RWPE1 (cell line): ENCODE results near the gene SGSM1.

Experiments
- CTCF ChIA-PET: fragments of 350-600 bp; sonication (Branson Sonifier 250); formaldehyde crosslinking; extraction: SDS; loops from one replicate; lab custom pipeline; 2021; lab: Yijun Ruan, JAX
- POLR2A ChIA-PET: fragments of 400-600 bp; formaldehyde crosslinking; extraction: SDS; loops from one replicate; lab custom pipeline; 2020; ENCODE audit warnings: antibody characterized with exemption; ENCODE audit not compliant: low non-redundant PET; lab: Yijun Ruan, JAX
- DNase-seq: peaks from one replicate; pipeline ENCODE4 v3.0.0; 2012; ENCODE audit warnings: low spot score
- H3K27ac ChIP-seq: fragments of 450-650 bp; 2 replicates; pipeline ENCODE4 v1.5.1; 2017
- TF ChIP-seq, protein P1 (sequence below): fragments of 450-650 bp; conservative IDR thresholded peaks from 2 replicates; pipeline ENCODE4 v1.5.1; 2017; ENCODE audit warnings: low read depth, mild to moderate bottlenecking

The SGSM1 gene

DNA sequence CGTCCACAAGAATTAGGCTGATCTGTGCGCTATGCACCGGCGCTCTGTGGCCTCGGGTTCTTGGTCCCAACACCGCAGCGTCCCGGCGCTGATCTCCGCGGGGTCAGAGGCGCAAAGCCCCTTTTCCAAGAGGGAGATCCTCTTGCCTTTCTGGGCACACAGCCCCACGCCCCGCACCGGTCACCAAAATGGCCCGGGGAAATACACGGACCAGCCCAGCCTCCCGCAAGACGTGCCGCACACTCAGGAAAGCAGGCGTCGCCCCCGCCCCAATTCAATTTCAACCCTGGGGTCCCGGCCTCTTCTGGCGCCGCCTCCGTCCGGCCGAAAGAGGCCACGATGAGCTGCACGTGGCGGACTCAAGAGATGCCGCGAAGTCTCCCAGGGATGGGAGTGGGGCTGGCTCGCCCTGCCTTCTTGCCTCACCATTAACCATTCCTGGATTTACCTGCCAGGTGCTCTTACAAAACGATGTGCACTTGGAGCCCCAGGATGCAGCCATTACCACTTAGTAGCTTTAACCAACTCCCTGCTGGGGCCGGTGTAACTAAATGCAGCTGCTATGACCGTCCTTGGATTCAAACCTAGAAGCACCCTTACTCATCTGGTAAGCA lies 42.0 kb upstream of the SGSM1 start:
- TF ChIP-seq, protein P1, sequence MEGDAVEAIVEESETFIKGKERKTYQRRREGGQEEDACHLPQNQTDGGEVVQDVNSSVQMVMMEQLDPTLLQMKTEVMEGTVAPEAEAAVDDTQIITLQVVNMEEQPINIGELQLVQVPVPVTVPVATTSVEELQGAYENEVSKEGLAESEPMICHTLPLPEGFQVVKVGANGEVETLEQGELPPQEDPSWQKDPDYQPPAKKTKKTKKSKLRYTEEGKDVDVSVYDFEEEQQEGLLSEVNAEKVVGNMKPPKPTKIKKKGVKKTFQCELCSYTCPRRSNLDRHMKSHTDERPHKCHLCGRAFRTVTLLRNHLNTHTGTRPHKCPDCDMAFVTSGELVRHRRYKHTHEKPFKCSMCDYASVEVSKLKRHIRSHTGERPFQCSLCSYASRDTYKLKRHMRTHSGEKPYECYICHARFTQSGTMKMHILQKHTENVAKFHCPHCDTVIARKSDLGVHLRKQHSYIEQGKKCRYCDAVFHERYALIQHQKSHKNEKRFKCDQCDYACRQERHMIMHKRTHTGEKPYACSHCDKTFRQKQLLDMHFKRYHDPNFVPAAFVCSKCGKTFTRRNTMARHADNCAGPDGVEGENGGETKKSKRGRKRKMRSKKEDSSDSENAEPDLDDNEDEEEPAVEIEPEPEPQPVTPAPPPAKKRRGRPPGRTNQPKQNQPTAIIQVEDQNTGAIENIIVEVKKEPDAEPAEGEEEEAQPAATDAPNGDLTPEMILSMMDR, result no peak
- ChIA-PET CTCF (interaction anchor here (0.6 to 0.8 kb wide), 2 partner anchors 40 to 47 kb away, joined by 3 read pairs; no protein-coding TSS in a partner anchor), POLR2A (no interaction called here)
- no peak for DNase-seq
- no peak overlapping the region for H3K27ac ChIP-seq

DNA sequence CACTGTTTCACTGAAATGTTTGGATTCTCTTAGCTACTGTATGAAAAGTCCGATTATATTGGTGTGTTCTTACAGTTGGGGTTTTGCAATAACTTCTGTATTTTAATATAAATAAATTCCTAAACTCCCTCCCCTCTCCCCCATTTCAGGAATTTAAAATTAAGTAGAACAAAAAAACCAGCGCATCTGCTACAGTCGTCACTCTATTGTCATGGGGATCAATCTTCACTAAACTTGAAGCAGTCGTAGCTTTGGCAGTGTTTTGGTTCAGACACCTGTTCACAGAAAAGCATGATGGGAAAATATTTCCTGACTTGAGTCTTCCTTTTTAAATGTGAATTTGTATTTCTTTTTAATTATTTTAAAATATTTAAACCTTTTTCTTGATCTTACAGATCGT lies 40.8 kb upstream of the SGSM1 start:
- H3K27ac ChIP-seq, result no peak overlapping the region
- DNase-seq, result no peak
- CTCF ChIA-PET, result no interaction called here
- POLR2A ChIA-PET, result no interaction called here
- TF ChIP-seq, protein P1, result no peak

DNA sequence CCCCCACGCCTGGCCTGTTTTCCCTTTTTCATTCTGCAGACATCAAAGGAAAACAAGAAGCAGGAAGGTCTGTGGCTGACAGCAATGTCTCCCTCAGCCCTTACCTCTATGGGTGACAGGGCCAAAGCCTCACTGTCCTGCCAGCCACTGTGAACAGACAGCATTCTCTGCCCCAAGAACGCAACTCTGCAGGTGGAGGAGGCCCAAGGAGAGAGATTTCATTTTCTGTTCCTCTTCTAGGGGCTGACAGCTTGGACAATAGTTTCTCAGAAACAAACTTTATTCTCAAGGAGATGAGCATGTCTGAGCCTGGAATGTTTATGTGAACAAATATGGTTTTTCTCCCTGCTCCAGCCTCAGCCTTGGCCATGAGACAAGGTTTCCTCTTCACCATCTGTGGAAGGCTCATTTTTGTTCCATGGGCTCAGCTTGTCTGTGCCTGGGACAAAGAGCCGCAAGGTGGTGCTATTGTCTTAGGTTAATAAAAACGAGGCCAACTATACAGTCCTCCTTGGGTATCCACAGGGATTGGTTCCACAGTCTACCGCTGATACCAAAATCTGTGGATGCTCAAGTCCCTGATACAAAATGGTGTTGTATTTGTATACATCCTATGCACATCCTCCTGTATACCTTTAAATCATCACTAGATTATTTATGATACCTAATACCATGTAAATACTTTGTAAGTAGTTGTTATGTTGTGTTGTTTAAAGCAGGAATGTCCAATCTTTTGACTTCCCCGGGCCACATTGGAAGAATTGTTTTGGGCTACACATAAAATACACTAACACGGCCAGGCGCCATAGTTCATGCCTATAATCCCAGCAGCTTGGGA lies 37.3 kb upstream of the SGSM1 start:
- no peak overlapping the region for H3K27ac ChIP-seq
- CTCF ChIA-PET, result interaction anchor here (0.5 to 2.0 kb wide), 7 partner anchors 12 to 173 kb away, joined by 3 to 10 read pairs (median 4); no protein-coding TSS in a partner anchor
- POLR2A ChIA-PET, result no interaction called here
- TF ChIP-seq, protein P1, result peak; percentile 75
- peak; percentile 34 for DNase-seq

DNA sequence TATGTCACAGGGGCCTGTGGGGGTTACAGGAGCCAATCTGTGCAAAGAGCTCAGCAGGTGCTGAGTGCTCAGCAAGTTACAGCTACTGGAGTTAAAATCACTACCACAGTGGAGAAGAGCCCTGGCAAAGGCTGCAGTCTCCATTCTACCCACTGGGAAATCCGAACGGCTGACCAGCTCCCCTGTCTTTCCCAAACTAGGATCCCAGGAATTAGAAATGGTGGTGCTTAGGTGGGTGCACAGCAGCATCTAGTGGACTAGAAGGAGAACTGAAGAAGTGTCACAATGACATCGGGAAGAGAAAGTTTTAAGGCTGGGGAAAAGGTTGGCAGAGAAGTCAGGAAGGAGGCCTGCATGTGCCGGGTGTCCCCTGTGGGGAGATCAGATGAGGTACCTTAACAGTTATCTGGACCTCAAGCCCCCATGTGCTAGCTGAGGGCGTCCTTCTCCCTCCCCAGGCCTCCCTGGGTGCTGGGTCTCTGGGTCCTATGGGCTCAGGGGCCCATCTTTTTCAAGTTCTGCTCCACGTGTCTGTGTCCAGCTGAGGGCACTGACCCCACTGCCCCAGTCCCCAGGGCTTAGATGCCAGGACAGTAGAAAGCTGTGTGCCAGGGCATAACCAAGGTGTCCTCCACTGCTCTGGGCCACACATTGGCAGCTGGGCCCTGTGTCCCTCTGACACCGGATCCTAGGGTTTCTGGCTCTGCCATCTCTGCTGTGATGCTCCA lies 33.4 kb upstream of the SGSM1 start:
- POLR2A ChIA-PET, result no interaction called here
- H3K27ac ChIP-seq, result no peak overlapping the region
- CTCF ChIA-PET, result interaction anchor here (0.7 to 1.2 kb wide), 3 partner anchors 30 to 77 kb away, joined by 3 to 5 read pairs (median 4); no protein-coding TSS in a partner anchor
- peak; percentile 32 for DNase-seq
- TF ChIP-seq, protein P1, result peak; percentile 55

DNA sequence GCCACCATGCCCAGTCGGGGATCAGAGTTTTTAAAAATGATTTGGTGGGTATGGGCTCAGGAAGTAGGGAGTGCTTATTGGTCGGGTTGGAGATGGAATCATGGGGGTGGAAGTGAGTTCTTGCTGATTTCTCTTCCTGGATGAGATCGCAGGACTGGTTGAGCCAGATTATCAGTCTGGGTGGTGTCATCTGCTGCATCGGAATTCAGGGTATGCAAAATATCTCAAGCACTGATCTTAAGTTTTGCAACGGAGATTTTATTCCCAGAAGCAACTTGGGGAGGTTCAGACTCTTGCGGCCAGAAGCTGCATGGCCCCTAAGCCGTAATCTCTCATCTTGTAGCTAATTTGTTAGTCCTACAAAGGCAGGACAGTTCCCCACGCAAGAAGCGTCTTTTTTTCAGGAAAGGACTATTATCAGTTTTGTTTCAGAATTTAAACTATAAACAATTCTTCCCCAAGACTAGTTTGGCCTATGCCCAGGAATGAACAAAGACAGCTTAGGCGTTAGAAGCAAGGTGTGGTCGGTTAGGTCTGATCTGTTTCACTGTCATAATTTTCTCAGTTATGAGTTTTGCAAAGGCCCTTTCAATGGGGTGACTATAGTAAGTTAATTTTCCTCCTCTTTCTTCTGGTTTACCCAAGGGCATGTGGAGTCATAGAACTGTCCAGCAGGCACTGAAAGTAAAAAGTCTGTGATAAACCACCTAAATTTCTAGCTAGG lies 30.1 kb upstream of the SGSM1 start:
- TF ChIP-seq, protein P1, result no peak
- no peak for DNase-seq
- no peak overlapping the region for H3K27ac ChIP-seq
- ChIA-PET CTCF (interaction anchor here (0.6 kb wide), 1 partner anchor 13 kb away, joined by 3 read pairs; no protein-coding TSS in a partner anchor), POLR2A (no interaction called here)
